ENCODE measurements around the gene FRMD5. TPM values are rescaled to one million over a fixed set of nuclear protein-coding genes. Genes with fewer than 3 reads are reported as not detected.

FRMD5 gene
- total and polyA plus RNA-seq, 2 experiments from 2014 or later, result 5.9 to 10.1 TPM

GRCh38 chr15:43903864-43904290 is 291.2 kb downstream of the FRMD5 start:
- DNase-seq (ENCODE audit: low spot score), result peak; percentile 95
- no peaks in the 10 kb centered on the region for H3K27me3 Mint-ChIP-seq (ENCODE audit: insufficient read depth, low read depth, poor library complexity)
- ATAC-seq, result peak; percentile 97
- peaks cover 20% of the 10 kb centered on the region; the same call in 2 of the 3 replicates for H3K4me1 Mint-ChIP-seq
- no peak overlapping the region for H3K27ac ChIP-seq (ENCODE audit: low read depth)
- H3K27ac Mint-ChIP-seq, result peak overlapping the region; percentile 85
- TF ChIP-seq STAT1 (IDR thresholded peaks at IDR 0.05; ENCODE audit: unreplicated experiment), result no peak
- TF ChIP-seq CTCF (conservative IDR thresholded peaks at IDR 0.05; ENCODE audit: low read depth in 2 of 2), result peak; percentile 93 to 97
- H3K4me3 Mint-ChIP-seq, result no peak overlapping the region
- no peaks in the 10 kb centered on the region for H3K27me3 ChIP-seq (ENCODE audit: insufficient read depth)
- H3K36me3 ChIP-seq (ENCODE audit: insufficient read depth), result peaks cover 7% of the 10 kb centered on the region; the same call in 1 of the 2 replicates
- no peak overlapping the region for H2AFZ ChIP-seq
- H3K9me3 Mint-ChIP-seq, result no peaks in the 10 kb centered on the region
- H3K4me1 ChIP-seq (ENCODE audit: insufficient read depth), result peaks cover 6% of the 10 kb centered on the region
- no peaks in the 10 kb centered on the region for H3K79me2 ChIP-seq (replicated peaks; ENCODE audit: insufficient read depth)
- no peaks in the 10 kb centered on the region for H3K9me2 ChIP-seq (ENCODE audit: insufficient read depth)
- no peak overlapping the region for H3K4me3 ChIP-seq
- H4K20me1 ChIP-seq (replicated peaks; ENCODE audit: insufficient read depth), result no peaks in the 10 kb centered on the region
- 0 out of 2 replicates have a peak, but pooled peaks cover 3% of the 10 kb centered on the region for H3F3A ChIP-seq (replicated peaks; ENCODE audit: low read depth)
- no peak overlapping the region for H3K4me2 ChIP-seq
- peaks cover 18% of the 10 kb centered on the region; the same call in 2 of the 3 replicates for H3K36me3 Mint-ChIP-seq (ENCODE audit: low read depth)

- H3K27ac ChIP-seq (ENCODE audit: low read depth), result no peak overlapping the region
- no peak overlapping the region; the same call in 1 of the 2 replicates for H3K27ac Mint-ChIP-seq
- H4K20me1 ChIP-seq (replicated peaks; ENCODE audit: insufficient read depth), result no peaks in the 10 kb centered on the region
- peaks cover 7% of the 10 kb centered on the region; the same call in 1 of the 2 replicates for H3K36me3 ChIP-seq (ENCODE audit: insufficient read depth)
- H3K4me3 ChIP-seq, result no peak overlapping the region
- H2AFZ ChIP-seq, result no peak overlapping the region
- peaks cover 6% of the 10 kb centered on the region for H3K4me1 ChIP-seq (ENCODE audit: insufficient read depth)
- no peaks in the 10 kb centered on the region for H3K9me3 Mint-ChIP-seq
- H3K4me3 Mint-ChIP-seq, result no peak overlapping the region
- peaks cover 20% of the 10 kb centered on the region; the same call in 2 of the 3 replicates for H3K4me1 Mint-ChIP-seq
- H3K27me3 Mint-ChIP-seq (ENCODE audit: insufficient read depth, low read depth, poor library complexity), result no peaks in the 10 kb centered on the region
- H3K27me3 ChIP-seq (ENCODE audit: insufficient read depth), result no peaks in the 10 kb centered on the region
- no peak for ATAC-seq
- peaks cover 15% of the 10 kb centered on the region; the same call in 2 of the 3 replicates for H3K36me3 Mint-ChIP-seq (ENCODE audit: low read depth)
- no peaks in the 10 kb centered on the region for H3K79me2 ChIP-seq (replicated peaks; ENCODE audit: insufficient read depth)
- no peak overlapping the region for H3K4me2 ChIP-seq
- no peak for TF ChIP-seq REST (IDR thresholded peaks at IDR 0.05; ENCODE audit: unreplicated experiment)
- H3K9me2 ChIP-seq (ENCODE audit: insufficient read depth), result no peaks in the 10 kb centered on the region
- 0 out of 2 replicates have a peak, but pooled peaks cover 3% of the 10 kb centered on the region for H3F3A ChIP-seq (replicated peaks; ENCODE audit: low read depth)
- DNase-seq (ENCODE audit: low spot score), result no peak
Measured at GRCh38 chr15:43901495-43901894, 293.6 kb downstream of the FRMD5 start.

GRCh38 chr15:43900996-43901395 is 294.1 kb downstream of the FRMD5 start:
- Histone ChIP-seq H3F3A (replicated peaks; ENCODE audit: low read depth) (0 out of 2 replicates have a peak, but pooled peaks cover 3% of the 10 kb centered on the region), H3K4me3 (no peak overlapping the region), H3K27me3 (ENCODE audit: insufficient read depth) (no peaks in the 10 kb centered on the region), H3K4me1 (ENCODE audit: insufficient read depth) (peaks cover 6% of the 10 kb centered on the region), H3K36me3 (ENCODE audit: insufficient read depth) (peaks cover 7% of the 10 kb centered on the region; the same call in 1 of the 2 replicates), H4K20me1 (replicated peaks; ENCODE audit: insufficient read depth) (no peaks in the 10 kb centered on the region), H3K4me2 (no peak overlapping the region), H3K79me2 (replicated peaks; ENCODE audit: insufficient read depth) (no peaks in the 10 kb centered on the region), H3K9me2 (ENCODE audit: insufficient read depth) (no peaks in the 10 kb centered on the region), H3K27ac (ENCODE audit: low read depth) (no peak overlapping the region), H2AFZ (no peak overlapping the region)
- no peak overlapping the region for H3K27ac Mint-ChIP-seq
- no peak for ATAC-seq
- H3K4me3 Mint-ChIP-seq, result no peak overlapping the region
- H3K27me3 Mint-ChIP-seq (ENCODE audit: insufficient read depth, low read depth, poor library complexity), result no peaks in the 10 kb centered on the region
- H3K36me3 Mint-ChIP-seq (ENCODE audit: low read depth), result peaks cover 15% of the 10 kb centered on the region; the same call in 2 of the 3 replicates
- no peak for DNase-seq (ENCODE audit: low spot score)
- H3K4me1 Mint-ChIP-seq, result peaks cover 20% of the 10 kb centered on the region; the same call in 2 of the 3 replicates
- no peaks in the 10 kb centered on the region for H3K9me3 Mint-ChIP-seq
- TF ChIP-seq CREB1 (CRISPR knock-in tag; IDR thresholded peaks at IDR 0.05; ENCODE audit: low read depth) (no peak), REST (IDR thresholded peaks at IDR 0.05; ENCODE audit: unreplicated experiment) (no peak), ZNF114 (CRISPR knock-in tag; IDR thresholded peaks at IDR 0.05) (no peak), ETS1 (IDR thresholded peaks at IDR 0.05) (no peak), ZNF331 (CRISPR knock-in tag; IDR thresholded peaks at IDR 0.05; ENCODE audit: low read depth) (no peak)

Measured in GM23338 (cell line).